Endothelial cell of umbilical vein (primary cell): ENCODE measurements around the gene L3MBTL3. TPM values are rescaled to one million over a fixed set of nuclear protein-coding genes. Genes with fewer than 3 reads are reported as not detected.

Source experiments
- BruUV-seq: library from RNA; stranded (reverse); fragments of 400-500 nt; replicated peaks from 2 replicates; lab custom pipeline; 2021; lab: Mats Ljungman, UMichigan
- CTCF ChIA-PET: fragments of 300-600, 350-600 bp; sonication (Branson Sonifier 250); formaldehyde crosslinking; loops from one replicate; lab custom pipeline; 2021; ENCODE audit warnings: antibody characterized with exemption, inconsistent platforms; lab: Charles Lee
- POLR2A ChIA-PET: fragments of 300-600, 350-600 bp; sonication (Branson Sonifier 250); formaldehyde crosslinking; loops from one replicate; lab custom pipeline; 2021; ENCODE audit warnings: antibody characterized with exemption, inconsistent platforms; lab: Charles Lee
- DNase-seq: peaks from one replicate; pipeline ENCODE4 v3.0.0-alpha.2; 2011; ENCODE audit warnings: low read depth, low spot score
- FAIRE-seq: peaks from 2 replicates; lab custom pipeline; 2011; peaks lifted over from hg19 to GRCh38; lab: Jason Lieb, UNC
- H2AFZ ChIP-seq: 2 replicates; pipeline ENCODE4 v1.6.0; 2012; ENCODE audit warnings: low read depth, low read length, control low read depth, inconsistent platforms
- H3K27ac ChIP-seq: 2 replicates; pipeline ENCODE4 v1.5.1; 2011; ENCODE audit warnings: low read depth, mild to moderate bottlenecking, control low read depth, low read length, moderate library complexity; ENCODE audit not compliant: insufficient read depth
- H3K27me3 ChIP-seq, 2 experiments: 2 replicates each; pipeline versions ENCODE4 v1.6.0 to v1.6.1; 2011; ENCODE audit warnings: low read length in 2 of 2, mixed read lengths in 1 of 2; ENCODE audit not compliant: control insufficient read depth in 2 of 2, insufficient read depth in 2 of 2
- H3K36me3 ChIP-seq, 2 experiments: 2 replicates in 1 of 2; 3 replicates in 1 of 2; pipeline ENCODE4 v1.5.1; 2011; ENCODE audit warnings: low read length in 2 of 2, mild to moderate bottlenecking in 1 of 2, moderate library complexity in 1 of 2; ENCODE audit not compliant: control insufficient read depth in 2 of 2, insufficient read depth in 2 of 2; ENCODE audit errors: extremely low read depth in 1 of 2
- H3K4me1 ChIP-seq: 3 replicates; pipeline ENCODE4 v1.5.1; 2011; ENCODE audit warnings: mild to moderate bottlenecking, low read length; ENCODE audit not compliant: control insufficient read depth, insufficient read depth; ENCODE audit errors: extremely low read depth
- H3K4me2 ChIP-seq: 2 replicates; pipeline ENCODE4 v1.6.1; 2011; ENCODE audit warnings: low read length, control low read depth, mixed read lengths; ENCODE audit not compliant: insufficient read depth
- H3K4me3 ChIP-seq, 3 experiments: fragments of 200-600 bp in 1 of 3; sonication (generic), shearing (Covaris generic) in 1 of 3; replicated peaks in 1 of 3; 2 replicates each; pipeline ENCODE4 v1.5.1; 2011 to 2016; ENCODE audit warnings: control low read depth in 3 of 3, low read length in 3 of 3, mild to moderate bottlenecking in 2 of 3, inconsistent platforms in 1 of 3, low read depth in 1 of 3, moderate library complexity in 1 of 3; ENCODE audit not compliant: insufficient read depth in 1 of 3
- H3K79me2 ChIP-seq: 2 replicates; pipeline ENCODE4 v1.6.0; 2012; ENCODE audit warnings: low read length, inconsistent platforms; ENCODE audit not compliant: control insufficient read depth, insufficient read depth
- H3K9ac ChIP-seq: replicated peaks from 2 replicates; pipeline ENCODE3; 2011; ENCODE audit warnings: low read length, control low read depth; ENCODE audit not compliant: insufficient read depth; ENCODE audit errors: extremely low read depth
- H3K9me1 ChIP-seq: replicated peaks from 3 replicates; pipeline ENCODE4 v1.6.0; 2011; ENCODE audit warnings: mild to moderate bottlenecking, low read length; ENCODE audit not compliant: control insufficient read depth, insufficient read depth; ENCODE audit errors: extremely low read depth
- H3K9me3 ChIP-seq: replicated peaks from 2 replicates; pipeline ENCODE4 v1.5.1; 2012; ENCODE audit warnings: low read length, inconsistent platforms; ENCODE audit not compliant: control insufficient read depth, insufficient read depth
- H4K20me1 ChIP-seq: replicated peaks from 2 replicates; pipeline ENCODE3; 2011; ENCODE audit warnings: mild to moderate bottlenecking, low read length; ENCODE audit not compliant: control insufficient read depth, insufficient read depth; ENCODE audit errors: extremely low read depth
- EZH2 ChIP-seq: IDR thresholded peaks from 2 replicates; pipeline ENCODE4 v1.6.1; 2012; ENCODE audit warnings: borderline replicate concordance, low read depth, mild to moderate bottlenecking, moderate library complexity, low read length, inconsistent platforms; ENCODE audit not compliant: severe bottlenecking
- FOS ChIP-seq: IDR thresholded peaks from 2 replicates; pipeline ENCODE4 v1.6.1; 2011; ENCODE audit warnings: mild to moderate bottlenecking, low read length, moderate library complexity, borderline replicate concordance; ENCODE audit not compliant: insufficient read depth
- GATA2 ChIP-seq: IDR thresholded peaks from 2 replicates; pipeline ENCODE4 v1.7.0; 2011; ENCODE audit warnings: low read depth, mild to moderate bottlenecking, moderate library complexity, mixed read lengths, low read length; ENCODE audit not compliant: insufficient read length, insufficient read depth
- JUN ChIP-seq: IDR thresholded peaks from 2 replicates; pipeline ENCODE4 v1.6.1; 2011; ENCODE audit warnings: borderline replicate concordance, low read depth; ENCODE audit not compliant: insufficient read length, insufficient read depth
- MYC ChIP-seq: IDR thresholded peaks from one replicate; pipeline ENCODE4 v1.6.1; 2011; ENCODE audit warnings: mild to moderate bottlenecking, low read depth, low read length
- POLR2A ChIP-seq: IDR thresholded peaks from 2 replicates; pipeline ENCODE4 v1.6.1; 2012; ENCODE audit warnings: low read depth, mild to moderate bottlenecking, control low read depth, low read length
- POLR2AphosphoS5 ChIP-seq: IDR thresholded peaks from 2 replicates; pipeline ENCODE4 v1.6.1; 2012; ENCODE audit warnings: low read depth, mild to moderate bottlenecking, control low read depth, low read length, moderate library complexity; ENCODE audit not compliant: insufficient read depth
- dilution Hi-C: fragments of 300-500 bp; cut with MboI; formaldehyde crosslinking; loops from one replicate; pipeline ENCODE4 v1.15.0; 2019; ENCODE audit warnings: low sequenced_read_pairs; ENCODE audit not compliant: extremely low pct_ligation_motif_present
- intact Hi-C: fragments of 100-400 bp; cut with micrococcal nuclease; formaldehyde crosslinking; loops from one replicate; pipeline ENCODE4 v1.10.0; 2022
- polyA plus RNA-seq, 4 experiments: library from polyadenylated mRNA; depleted of rRNA in 3 of 4; stranded (reverse) in 3 of 4; unstranded in 1 of 4; fragments of >200 nt; gene quantifications; 2 replicates each; pipeline versions ENCODE4 v1.2.1 to v1.2.3, GENCODE V29; 2011 to 2012; ENCODE audit warnings: missing spikeins in 1 of 4
- total RNA-seq: library from RNA; stranded (reverse); gene quantifications from 2 replicates; pipeline ENCODE4 v1.2.3, GENCODE V29; 2021
- TF ChIP-seq, protein P1 (sequence below), 2 donors: IDR thresholded peaks; 1 replicate in 1 of 2; 2 replicates in 1 of 2; pipeline ENCODE4 v1.5.1; 2011; ENCODE audit warnings: low read length in 2 of 2, mild to moderate bottlenecking in 2 of 2, moderate library complexity in 2 of 2, control low read depth in 1 of 2, inconsistent platforms in 1 of 2, low read depth in 1 of 2; ENCODE audit not compliant: insufficient read depth in 1 of 2; ENCODE audit errors: extremely low read depth in 1 of 2
- TF ChIP-seq, protein P2 (sequence below): IDR thresholded peaks from 2 replicates; pipeline ENCODE4 v1.6.1; 2011; ENCODE audit not compliant: insufficient read depth, insufficient read length

L3MBTL3 gene
- total and polyA plus RNA-seq, 2 donors (not counting 3 experiments of a cell fraction or from before 2014, with no cell fraction given), result 26.5 to 86.1 TPM

DNA sequence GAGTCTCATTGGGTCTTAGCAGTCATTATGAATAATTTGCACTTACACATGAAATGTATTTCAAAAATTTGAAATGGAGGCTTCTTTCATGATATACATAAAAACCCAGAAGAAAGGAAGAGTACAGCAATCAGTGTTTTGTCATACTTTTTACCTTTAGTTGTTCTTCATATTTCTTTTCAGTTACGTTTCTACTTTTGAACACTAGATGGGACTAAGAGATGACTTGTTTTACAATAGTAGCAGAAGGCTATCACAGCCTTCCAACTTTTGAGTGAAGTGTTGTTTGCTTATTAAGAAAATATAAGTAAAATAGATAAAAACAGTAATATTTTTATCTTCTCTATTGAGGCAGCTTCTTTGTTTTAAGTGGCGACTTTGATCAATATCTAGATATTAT, 58.1 kb downstream of the L3MBTL3 start:
- intact Hi-C loops (loop anchor here (10.0 kb wide), 1 partner anchor 208 kb away; no protein-coding TSS in a partner anchor), dilution Hi-C loops (no loop called here)
- H3K9ac ChIP-seq, result no peak overlapping the region
- H3K9me3 ChIP-seq, result no peaks in the 10 kb centered on the region
- H3K27me3 ChIP-seq, result no peaks in the 10 kb centered on the region
- H3K36me3 ChIP-seq, result peaks cover 9 to 11% of the 10 kb centered on the region in 2 experiments
- H3K4me3 ChIP-seq, result no peak overlapping the region
- peaks cover 3% of the 10 kb centered on the region for H3K79me2 ChIP-seq
- no peak for DNase-seq
- ChIA-PET CTCF (interaction anchor here (1.0 to 2.7 kb wide), 4 partner anchors 8 to 768 kb away, joined by 3 to 13 read pairs (median 4); no protein-coding TSS in a partner anchor), POLR2A (no interaction called here)
- no TSS peak for BruUV-seq
- H3K27ac ChIP-seq, result no peak overlapping the region
- TF ChIP-seq FOS, result no peak
- TF ChIP-seq POLR2A, result no peak
- no peak for TF ChIP-seq MYC
- TF ChIP-seq JUN, result no peak
- no peak for TF ChIP-seq GATA2
- TF ChIP-seq, protein P1, sequence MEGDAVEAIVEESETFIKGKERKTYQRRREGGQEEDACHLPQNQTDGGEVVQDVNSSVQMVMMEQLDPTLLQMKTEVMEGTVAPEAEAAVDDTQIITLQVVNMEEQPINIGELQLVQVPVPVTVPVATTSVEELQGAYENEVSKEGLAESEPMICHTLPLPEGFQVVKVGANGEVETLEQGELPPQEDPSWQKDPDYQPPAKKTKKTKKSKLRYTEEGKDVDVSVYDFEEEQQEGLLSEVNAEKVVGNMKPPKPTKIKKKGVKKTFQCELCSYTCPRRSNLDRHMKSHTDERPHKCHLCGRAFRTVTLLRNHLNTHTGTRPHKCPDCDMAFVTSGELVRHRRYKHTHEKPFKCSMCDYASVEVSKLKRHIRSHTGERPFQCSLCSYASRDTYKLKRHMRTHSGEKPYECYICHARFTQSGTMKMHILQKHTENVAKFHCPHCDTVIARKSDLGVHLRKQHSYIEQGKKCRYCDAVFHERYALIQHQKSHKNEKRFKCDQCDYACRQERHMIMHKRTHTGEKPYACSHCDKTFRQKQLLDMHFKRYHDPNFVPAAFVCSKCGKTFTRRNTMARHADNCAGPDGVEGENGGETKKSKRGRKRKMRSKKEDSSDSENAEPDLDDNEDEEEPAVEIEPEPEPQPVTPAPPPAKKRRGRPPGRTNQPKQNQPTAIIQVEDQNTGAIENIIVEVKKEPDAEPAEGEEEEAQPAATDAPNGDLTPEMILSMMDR (IDR thresholded peaks at IDR 0.05; ENCODE audit: extremely low read depth in 1 of 2, insufficient read depth in 1 of 2, low read depth in 1 of 2, low read length in 2 of 2), result no peak
- no peak for TF ChIP-seq POLR2AphosphoS5
- TF ChIP-seq, protein P2, sequence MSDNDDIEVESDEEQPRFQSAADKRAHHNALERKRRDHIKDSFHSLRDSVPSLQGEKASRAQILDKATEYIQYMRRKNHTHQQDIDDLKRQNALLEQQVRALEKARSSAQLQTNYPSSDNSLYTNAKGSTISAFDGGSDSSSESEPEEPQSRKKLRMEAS, result no peak
- TF ChIP-seq EZH2, result no peak
- peaks cover 2% of the 10 kb centered on the region for H3K9me1 ChIP-seq
- H4K20me1 ChIP-seq, result no peaks in the 10 kb centered on the region
- H3K4me2 ChIP-seq, result no peak overlapping the region
- H3K4me1 ChIP-seq, result peaks cover 9% of the 10 kb centered on the region
- no peak overlapping the region for H2AFZ ChIP-seq
- FAIRE-seq, result no peak
